Fibroblast of lung (primary cell): Measurements from ENCODE around the gene PTPN21. TPM values are rescaled to one million over a fixed set of nuclear protein-coding genes. Genes with fewer than 3 reads are reported as not detected.

Experiments
- DNase-seq, 2 donors: peaks; one replicate each; pipeline versions ENCODE4 v3.0.0 to v3.0.0-alpha.2; 2010; ENCODE audit warnings: low read depth in 2 of 2
- H2AFZ ChIP-seq: 2 replicates; pipeline ENCODE4 v1.5.1; 2012; ENCODE audit warnings: low read length, control low read depth, inconsistent platforms
- H3K27ac ChIP-seq: 2 replicates; pipeline ENCODE4 v1.5.1; 2011; ENCODE audit warnings: low read length, control low read depth; ENCODE audit not compliant: insufficient read depth
- H3K27me3 ChIP-seq: 2 replicates; pipeline ENCODE4 v1.5.1; 2011; ENCODE audit warnings: mild to moderate bottlenecking, low read length; ENCODE audit not compliant: control insufficient read depth, insufficient read depth
- H3K36me3 ChIP-seq: 2 replicates; pipeline ENCODE4 v1.5.1; 2011; ENCODE audit warnings: low read length; ENCODE audit not compliant: control insufficient read depth, insufficient read depth
- H3K4me1 ChIP-seq: 2 replicates; pipeline ENCODE4 v1.5.1; 2011; ENCODE audit warnings: low read length; ENCODE audit not compliant: control insufficient read depth, insufficient read depth; ENCODE audit errors: extremely low read depth
- H3K4me2 ChIP-seq: 2 replicates; pipeline ENCODE4 v1.5.1; 2011; ENCODE audit warnings: low read length, control low read depth; ENCODE audit not compliant: insufficient read depth; ENCODE audit errors: extremely low read depth
- H3K4me3 ChIP-seq, 4 experiments: fragments of 200-600 bp in 1 of 4; sonication (generic) in 1 of 4; replicated peaks in 1 of 4; 2 replicates each; pipeline ENCODE4 v1.5.1; 2011 to 2016; ENCODE audit warnings: low read length in 4 of 4, low read depth in 3 of 4, mild to moderate bottlenecking in 3 of 4, control low read depth in 2 of 4, inconsistent platforms in 1 of 4, mixed read lengths in 1 of 4; ENCODE audit not compliant: insufficient read depth in 1 of 4; ENCODE audit errors: control extremely low read depth in 1 of 4
- H3K79me2 ChIP-seq: 2 replicates; pipeline ENCODE4 v1.5.1; 2012; ENCODE audit warnings: mild to moderate bottlenecking, low read length, inconsistent platforms; ENCODE audit not compliant: control insufficient read depth, insufficient read depth
- H3K9ac ChIP-seq: 2 replicates; pipeline ENCODE4 v1.5.1; 2011; ENCODE audit warnings: mild to moderate bottlenecking, low read length, control low read depth; ENCODE audit not compliant: insufficient read depth
- H3K9me3 ChIP-seq: 2 replicates; pipeline ENCODE4 v1.5.1; 2012; ENCODE audit warnings: low read depth, low read length; ENCODE audit not compliant: control insufficient read depth, insufficient read depth
- H4K20me1 ChIP-seq: 2 replicates; pipeline ENCODE4 v1.5.1; 2011; ENCODE audit warnings: low read length; ENCODE audit not compliant: control insufficient read depth, insufficient read depth; ENCODE audit errors: extremely low read depth
- EZH2 ChIP-seq: IDR thresholded peaks from 2 replicates; pipeline ENCODE4 v1.5.1; 2012; ENCODE audit warnings: low read length, control low read depth, mild to moderate bottlenecking; ENCODE audit errors: missing control alignments
- polyA plus RNA-seq, 2 donors: library from polyadenylated mRNA; depleted of rRNA in 1 of 2; stranded (reverse) in 1 of 2; unstranded in 1 of 2; fragments of >200 nt; gene quantifications; 2 replicates each; pipeline ENCODE4 v1.2.1, GENCODE V29; 2011 to 2012; ENCODE audit warnings: missing spikeins in 1 of 2
- total RNA-seq: library from RNA; depleted of rRNA; stranded (reverse); fragments of >200 nt; gene quantifications from 2 replicates; pipeline ENCODE4 v1.2.1, GENCODE V29; 2014
- TF ChIP-seq, protein P1 (sequence below), 2 donors: IDR thresholded peaks in 1 of 2; conservative IDR thresholded peaks in 1 of 2; 1 replicate in 1 of 2; 2 replicates in 1 of 2; pipeline ENCODE4 v1.5.1; 2011 to 2012; ENCODE audit warnings: low read length in 2 of 2, control low read depth in 1 of 2, inconsistent platforms in 1 of 2, low read depth in 1 of 2, mild to moderate bottlenecking in 1 of 2

PTPN21 gene
- total and polyA plus RNA-seq, 2 donors (not counting 1 experiment from before 2014, with no cell fraction given), result 13.2 to 13.7 TPM

DNA sequence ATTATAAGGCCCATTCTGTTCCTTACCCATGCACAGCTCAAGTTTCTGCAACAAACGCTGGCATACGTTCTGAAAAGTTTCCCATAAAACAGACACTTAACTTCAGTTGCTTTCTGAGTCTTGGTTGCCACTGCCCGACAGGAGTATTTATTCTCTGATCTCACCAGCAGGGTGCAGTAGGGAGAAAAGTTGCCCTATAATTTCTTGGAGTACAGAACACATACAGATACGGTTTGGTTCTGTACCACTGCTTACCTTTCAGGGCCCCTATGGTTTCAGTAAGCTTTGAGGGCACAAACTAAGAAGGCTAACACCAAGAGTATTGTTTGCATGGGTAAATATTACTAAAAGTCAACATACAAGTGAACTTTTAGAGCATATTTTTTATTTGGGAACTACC, 91.5 kb downstream of the PTPN21 start:
- Histone ChIP-seq H3K27ac (no peak overlapping the region), H3K9ac (no peak overlapping the region), H3K36me3 (peaks cover 6% of the 10 kb centered on the region), H3K79me2 (no peaks in the 10 kb centered on the region), H3K4me3 (no peak overlapping the region), H3K27me3 (no peaks in the 10 kb centered on the region), H3K4me2 (no peak overlapping the region), H3K4me1 (peaks cover 6% of the 10 kb centered on the region), H2AFZ (no peak overlapping the region), H3K9me3 (no peaks in the 10 kb centered on the region), H4K20me1 (no peaks in the 10 kb centered on the region)
- DNase-seq, result no peak
- TF ChIP-seq EZH2, result no peak
- TF ChIP-seq, protein P1, sequence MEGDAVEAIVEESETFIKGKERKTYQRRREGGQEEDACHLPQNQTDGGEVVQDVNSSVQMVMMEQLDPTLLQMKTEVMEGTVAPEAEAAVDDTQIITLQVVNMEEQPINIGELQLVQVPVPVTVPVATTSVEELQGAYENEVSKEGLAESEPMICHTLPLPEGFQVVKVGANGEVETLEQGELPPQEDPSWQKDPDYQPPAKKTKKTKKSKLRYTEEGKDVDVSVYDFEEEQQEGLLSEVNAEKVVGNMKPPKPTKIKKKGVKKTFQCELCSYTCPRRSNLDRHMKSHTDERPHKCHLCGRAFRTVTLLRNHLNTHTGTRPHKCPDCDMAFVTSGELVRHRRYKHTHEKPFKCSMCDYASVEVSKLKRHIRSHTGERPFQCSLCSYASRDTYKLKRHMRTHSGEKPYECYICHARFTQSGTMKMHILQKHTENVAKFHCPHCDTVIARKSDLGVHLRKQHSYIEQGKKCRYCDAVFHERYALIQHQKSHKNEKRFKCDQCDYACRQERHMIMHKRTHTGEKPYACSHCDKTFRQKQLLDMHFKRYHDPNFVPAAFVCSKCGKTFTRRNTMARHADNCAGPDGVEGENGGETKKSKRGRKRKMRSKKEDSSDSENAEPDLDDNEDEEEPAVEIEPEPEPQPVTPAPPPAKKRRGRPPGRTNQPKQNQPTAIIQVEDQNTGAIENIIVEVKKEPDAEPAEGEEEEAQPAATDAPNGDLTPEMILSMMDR (conservative IDR thresholded peaks at IDR 0.05 in 1 of 2, IDR thresholded peaks at IDR 0.05 in 1 of 2; ENCODE audit: low read depth in 1 of 2, low read length in 2 of 2), result peak; percentile 20 to 41

DNA sequence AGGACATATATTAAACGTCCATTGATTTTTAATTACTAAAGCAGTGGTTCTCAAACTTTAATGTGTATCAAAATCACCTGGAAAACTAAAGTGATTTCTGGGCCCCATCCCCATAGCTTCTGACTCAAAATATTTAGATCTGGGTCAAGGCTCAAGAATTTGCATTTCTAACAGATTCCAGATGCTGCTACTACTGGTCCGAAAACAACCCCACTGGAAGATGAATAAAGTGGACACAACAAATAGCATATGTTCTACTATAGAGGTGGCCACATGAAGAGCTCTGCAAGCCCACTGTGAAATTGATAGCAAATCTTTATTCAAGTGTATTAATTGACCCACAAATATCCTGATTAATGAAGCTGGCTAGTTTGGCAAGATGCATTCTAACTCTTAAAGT, 99.9 kb downstream of the PTPN21 start:
- no peak overlapping the region for H3K9ac ChIP-seq

DNA sequence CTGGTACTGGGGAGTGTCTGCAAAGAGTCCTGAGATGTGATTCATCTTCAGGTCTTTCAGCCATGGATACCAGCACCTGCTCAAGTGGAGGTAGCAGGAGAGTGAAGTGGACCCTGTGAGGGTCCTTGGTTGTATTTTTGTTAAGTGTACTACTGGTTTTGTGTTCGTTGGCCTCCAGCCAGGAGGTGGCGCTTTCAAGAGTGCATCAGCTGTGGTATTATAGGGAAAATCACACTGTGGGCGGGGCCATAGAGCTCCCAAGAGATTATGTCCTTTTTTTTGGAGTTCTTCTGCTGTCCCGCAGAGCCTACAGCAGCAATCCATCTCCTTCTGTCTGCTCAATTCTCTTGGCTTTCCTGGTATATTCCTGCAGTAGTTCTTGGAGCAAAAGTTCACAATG, 102.6 kb downstream of the PTPN21 start:
- no peak overlapping the region for H3K4me2 ChIP-seq
- H3K9ac ChIP-seq, result no peak overlapping the region
- no peak for DNase-seq

More for the DNA sequence above, 99.9 kb downstream of the PTPN21 start:
- Histone ChIP-seq H4K20me1 (no peaks in the 10 kb centered on the region), H3K4me3 (no peak overlapping the region), H3K4me1 (no peaks in the 10 kb centered on the region), H3K27ac (no peak overlapping the region), H3K79me2 (no peaks in the 10 kb centered on the region), H3K9me3 (no peaks in the 10 kb centered on the region), H3K36me3 (no peaks in the 10 kb centered on the region), H3K27me3 (no peaks in the 10 kb centered on the region), H3K4me2 (no peak overlapping the region), H2AFZ (no peak overlapping the region)
- DNase-seq, result peak in 1 of 2 donors; percentile 16
- TF ChIP-seq, protein P1 (conservative IDR thresholded peaks at IDR 0.05 in 1 of 2, IDR thresholded peaks at IDR 0.05 in 1 of 2; ENCODE audit: low read depth in 1 of 2, low read length in 2 of 2), result no peak
- TF ChIP-seq EZH2, result no peak

More for the DNA sequence above, 102.6 kb downstream of the PTPN21 start:
- TF ChIP-seq, protein P1 (conservative IDR thresholded peaks at IDR 0.05 in 1 of 2, IDR thresholded peaks at IDR 0.05 in 1 of 2; ENCODE audit: low read depth in 1 of 2, low read length in 2 of 2), result no peak
- no peak for TF ChIP-seq EZH2
- H3K36me3 ChIP-seq, result no peaks in the 10 kb centered on the region
- H3K79me2 ChIP-seq, result no peaks in the 10 kb centered on the region
- no peaks in the 10 kb centered on the region for H3K4me1 ChIP-seq
- no peak overlapping the region for H3K27ac ChIP-seq
- no peak overlapping the region for H3K4me3 ChIP-seq
- H4K20me1 ChIP-seq, result no peaks in the 10 kb centered on the region
- no peaks in the 10 kb centered on the region for H3K9me3 ChIP-seq
- H3K27me3 ChIP-seq, result no peaks in the 10 kb centered on the region
- H2AFZ ChIP-seq, result no peak overlapping the region
